ENCODE results near the gene TMEM98.
"Not testable (repeated sequence)": the region's sequence is repeated elsewhere in the genome, so short reads cannot be mapped to it uniquely, and the experiment has no call there.

TMEM98 gene

DNA sequence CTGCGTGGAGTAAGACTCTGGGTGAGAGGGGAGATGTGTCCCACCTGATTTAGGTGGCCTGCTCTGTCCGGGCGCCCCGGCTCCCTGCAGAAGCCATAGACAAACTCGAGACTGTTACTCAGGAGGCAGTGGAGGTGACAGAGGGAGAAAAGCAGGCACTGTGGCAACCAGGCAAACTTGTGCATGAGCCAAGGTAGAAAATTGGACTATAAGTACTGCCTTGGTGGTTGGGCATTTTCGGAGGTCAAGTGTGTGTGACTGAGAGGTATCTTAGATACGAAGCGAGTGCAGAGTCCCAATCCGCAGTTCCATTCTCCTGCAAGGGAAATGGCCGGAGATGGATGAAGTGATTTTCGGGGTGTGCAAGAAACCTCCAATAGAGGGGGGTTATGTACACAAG is 36.6 kb downstream of the TMEM98 start:
- H3K9me2 ChIP-seq (replicated peaks; ENCODE audit: low read depth, low read length) = no peaks in the 10 kb centered on the region
- H4K20me1 ChIP-seq (ENCODE audit: insufficient read depth, low read length, poor library complexity, severe bottlenecking) = no peaks in the 10 kb centered on the region
- H3K36me3 ChIP-seq (ENCODE audit: insufficient read depth, low read length) = no peaks in the 10 kb centered on the region
- H3K9me3 ChIP-seq (ENCODE audit: insufficient read depth, low read depth, low read length) = no peaks in the 10 kb centered on the region; the same call in 1 of the 2 replicates
- no peak overlapping the region for H2AFZ ChIP-seq (ENCODE audit: low read length)
- no peak overlapping the region for H3K9ac ChIP-seq (ENCODE audit: low read depth, low read length, poor library complexity, severe bottlenecking)
- no peak overlapping the region for H3K4me2 ChIP-seq (ENCODE audit: low read depth, low read length, poor library complexity, severe bottlenecking)
- no peaks in the 10 kb centered on the region for H3F3A ChIP-seq (ENCODE audit: low read depth)
- TF ChIP-seq, protein P1, sequence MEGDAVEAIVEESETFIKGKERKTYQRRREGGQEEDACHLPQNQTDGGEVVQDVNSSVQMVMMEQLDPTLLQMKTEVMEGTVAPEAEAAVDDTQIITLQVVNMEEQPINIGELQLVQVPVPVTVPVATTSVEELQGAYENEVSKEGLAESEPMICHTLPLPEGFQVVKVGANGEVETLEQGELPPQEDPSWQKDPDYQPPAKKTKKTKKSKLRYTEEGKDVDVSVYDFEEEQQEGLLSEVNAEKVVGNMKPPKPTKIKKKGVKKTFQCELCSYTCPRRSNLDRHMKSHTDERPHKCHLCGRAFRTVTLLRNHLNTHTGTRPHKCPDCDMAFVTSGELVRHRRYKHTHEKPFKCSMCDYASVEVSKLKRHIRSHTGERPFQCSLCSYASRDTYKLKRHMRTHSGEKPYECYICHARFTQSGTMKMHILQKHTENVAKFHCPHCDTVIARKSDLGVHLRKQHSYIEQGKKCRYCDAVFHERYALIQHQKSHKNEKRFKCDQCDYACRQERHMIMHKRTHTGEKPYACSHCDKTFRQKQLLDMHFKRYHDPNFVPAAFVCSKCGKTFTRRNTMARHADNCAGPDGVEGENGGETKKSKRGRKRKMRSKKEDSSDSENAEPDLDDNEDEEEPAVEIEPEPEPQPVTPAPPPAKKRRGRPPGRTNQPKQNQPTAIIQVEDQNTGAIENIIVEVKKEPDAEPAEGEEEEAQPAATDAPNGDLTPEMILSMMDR (conservative IDR thresholded peaks at IDR 0.05; ENCODE audit: low read length) = no peak
- TF ChIP-seq EZH2phosphoT487 (IDR thresholded peaks at IDR 0.05; ENCODE audit: borderline replicate concordance) = no peak
- H3K79me2 ChIP-seq (ENCODE audit: insufficient read depth, low read length) = no peaks in the 10 kb centered on the region
- no peak overlapping the region for H3K4me3 ChIP-seq (ENCODE audit: low read length, poor library complexity, severe bottlenecking)
- no peaks in the 10 kb centered on the region for H3K27me3 ChIP-seq (ENCODE audit: insufficient read depth, low read length, poor library complexity, severe bottlenecking)
- H3K4me1 ChIP-seq (ENCODE audit: insufficient read depth, low read length, poor library complexity, severe bottlenecking) = no peaks in the 10 kb centered on the region

DNA sequence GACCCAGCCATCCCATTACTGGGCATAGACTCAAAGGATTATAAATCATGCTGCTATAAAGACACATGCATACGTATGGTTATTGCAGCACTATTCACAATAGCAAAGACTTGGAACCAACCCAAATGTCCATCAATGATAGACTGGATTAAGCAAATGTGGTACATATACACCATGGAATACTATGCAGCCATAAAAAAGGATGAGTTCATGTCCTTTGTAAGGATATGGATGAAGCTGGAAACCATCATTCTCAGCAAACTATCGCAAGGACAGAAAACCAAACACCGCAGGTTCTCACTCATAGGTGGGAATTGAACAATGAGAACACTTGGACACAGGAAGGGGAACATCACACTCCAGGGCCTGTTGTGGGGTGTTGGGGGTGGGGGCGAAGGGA is 41.3 kb downstream of the TMEM98 start:
- not testable (repeated sequence) for H4K20me1 ChIP-seq (ENCODE audit: insufficient read depth, low read length, poor library complexity, severe bottlenecking); H3K36me3 ChIP-seq (ENCODE audit: insufficient read depth, low read length); H3K9me3 ChIP-seq (ENCODE audit: insufficient read depth, low read depth, low read length); H3K79me2 ChIP-seq (ENCODE audit: insufficient read depth, low read length); H3K27me3 ChIP-seq (ENCODE audit: insufficient read depth, low read length, poor library complexity, severe bottlenecking); H3K4me3 ChIP-seq (ENCODE audit: low read length, poor library complexity, severe bottlenecking); H3K9me2 ChIP-seq (replicated peaks; ENCODE audit: low read depth, low read length); H3K4me2 ChIP-seq (ENCODE audit: low read depth, low read length, poor library complexity, severe bottlenecking); H3F3A ChIP-seq (ENCODE audit: low read depth); H3K9ac ChIP-seq (ENCODE audit: low read depth, low read length, poor library complexity, severe bottlenecking); H3K4me1 ChIP-seq (ENCODE audit: insufficient read depth, low read length, poor library complexity, severe bottlenecking); H2AFZ ChIP-seq (ENCODE audit: low read length)

DNA sequence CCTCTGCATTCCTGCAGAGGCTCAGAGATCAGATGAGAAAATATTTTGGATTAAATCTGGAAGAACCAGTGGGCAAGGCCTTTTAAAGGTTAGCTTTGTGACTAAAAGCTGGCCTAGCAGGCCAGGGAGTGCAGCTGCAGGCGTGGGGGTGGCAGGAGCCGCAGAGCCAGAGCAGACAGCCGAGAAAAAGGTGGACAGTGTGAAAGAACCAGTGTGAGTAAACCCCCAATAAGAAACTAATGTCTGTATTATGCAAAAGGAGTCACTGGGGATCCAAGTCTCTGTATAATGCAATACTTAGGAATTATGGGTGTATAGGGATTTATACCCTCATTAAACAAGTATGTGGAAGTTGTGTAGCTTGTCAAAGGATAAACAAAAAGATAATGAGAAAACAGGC is 42.3 kb downstream of the TMEM98 start:
- H3K79me2 ChIP-seq (ENCODE audit: insufficient read depth, low read length) = no peaks in the 10 kb centered on the region
- H3F3A ChIP-seq (ENCODE audit: low read depth) = no peaks in the 10 kb centered on the region
- H4K20me1 ChIP-seq (ENCODE audit: insufficient read depth, low read length, poor library complexity, severe bottlenecking) = no peaks in the 10 kb centered on the region
- no peaks in the 10 kb centered on the region for H3K36me3 ChIP-seq (ENCODE audit: insufficient read depth, low read length)
- no peaks in the 10 kb centered on the region for H3K9me3 ChIP-seq (ENCODE audit: insufficient read depth, low read depth, low read length)
- no peaks in the 10 kb centered on the region for H3K4me1 ChIP-seq (ENCODE audit: insufficient read depth, low read length, poor library complexity, severe bottlenecking)
- H3K27me3 ChIP-seq (ENCODE audit: insufficient read depth, low read length, poor library complexity, severe bottlenecking) = no peaks in the 10 kb centered on the region
- no peak overlapping the region for H2AFZ ChIP-seq (ENCODE audit: low read length)
- H3K9me2 ChIP-seq (replicated peaks; ENCODE audit: low read depth, low read length) = no peaks in the 10 kb centered on the region
- no peak overlapping the region for H3K4me3 ChIP-seq (ENCODE audit: low read length, poor library complexity, severe bottlenecking)
- no peak for TF ChIP-seq EZH2phosphoT487 (IDR thresholded peaks at IDR 0.05; ENCODE audit: borderline replicate concordance)
- TF ChIP-seq, protein P1 (conservative IDR thresholded peaks at IDR 0.05; ENCODE audit: low read length) = no peak
- H3K9ac ChIP-seq (ENCODE audit: low read depth, low read length, poor library complexity, severe bottlenecking) = no peak overlapping the region
- H3K4me2 ChIP-seq (ENCODE audit: low read depth, low read length, poor library complexity, severe bottlenecking) = no peak overlapping the region

DNA sequence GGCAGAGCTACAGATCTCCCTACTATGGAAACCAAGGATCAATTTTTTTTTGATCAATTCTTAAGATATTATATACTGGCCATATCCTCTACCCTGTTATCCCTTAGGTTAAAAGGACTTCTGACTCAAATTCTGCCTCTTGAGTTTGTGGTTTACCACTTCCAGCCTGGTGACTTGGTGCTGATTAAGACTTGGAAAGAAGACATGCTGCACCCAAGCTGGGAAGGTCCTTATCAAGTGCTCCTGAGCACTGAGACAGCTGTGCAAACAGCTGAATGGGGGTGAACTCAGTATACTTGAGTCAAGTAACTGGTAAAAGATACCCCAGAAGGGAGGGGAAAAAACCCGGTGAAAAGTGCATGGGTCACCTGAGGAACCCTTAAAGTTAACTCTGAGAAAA is 43.2 kb downstream of the TMEM98 start:
- Histone ChIP-seq H3K36me3 (ENCODE audit: insufficient read depth, low read length) (no peaks in the 10 kb centered on the region), H3K9me2 (replicated peaks; ENCODE audit: low read depth, low read length) (no peaks in the 10 kb centered on the region), H3F3A (ENCODE audit: low read depth) (no peaks in the 10 kb centered on the region), H3K79me2 (ENCODE audit: insufficient read depth, low read length) (no peaks in the 10 kb centered on the region), H3K27me3 (ENCODE audit: insufficient read depth, low read length, poor library complexity, severe bottlenecking) (no peaks in the 10 kb centered on the region), H2AFZ (ENCODE audit: low read length) (no peak overlapping the region), H3K9ac (ENCODE audit: low read depth, low read length, poor library complexity, severe bottlenecking) (no peak overlapping the region), H4K20me1 (ENCODE audit: insufficient read depth, low read length, poor library complexity, severe bottlenecking) (no peaks in the 10 kb centered on the region), H3K9me3 (ENCODE audit: insufficient read depth, low read depth, low read length) (no peaks in the 10 kb centered on the region), H3K4me2 (ENCODE audit: low read depth, low read length, poor library complexity, severe bottlenecking) (no peak overlapping the region), H3K4me1 (ENCODE audit: insufficient read depth, low read length, poor library complexity, severe bottlenecking) (no peaks in the 10 kb centered on the region), H3K4me3 (ENCODE audit: low read length, poor library complexity, severe bottlenecking) (no peak overlapping the region)
- TF ChIP-seq EZH2phosphoT487 (IDR thresholded peaks at IDR 0.05; ENCODE audit: borderline replicate concordance) = no peak
- TF ChIP-seq, protein P1 (conservative IDR thresholded peaks at IDR 0.05; ENCODE audit: low read length) = no peak

All from Loucy (cell line).